GM23338 (cell line): Measurements from ENCODE around the gene GALNT3. TPM values are rescaled to one million over a fixed set of nuclear protein-coding genes. Genes with fewer than 3 reads are reported as not detected.

ENCODE experiments used
- ATAC-seq: fragments of 200-7000 bp; cut with Tn5 transposase; 3 replicates; pipeline ENCODE4 v1.9.1; 2020
- DNase-seq: peaks from one replicate; pipeline ENCODE4 v3.0.0-alpha.2; 2015; ENCODE audit warnings: low spot score
- H2AFZ ChIP-seq: fragments of 200-600 bp; sonication (generic); 2 replicates; pipeline ENCODE4 v1.8.0; 2016; ENCODE audit warnings: antibody characterized with exemption, mild to moderate bottlenecking, moderate library complexity
- H3F3A ChIP-seq: fragments of 200-600 bp; sonication (generic); replicated peaks from 2 replicates; pipeline ENCODE4 v1.8.0; 2017; ENCODE audit warnings: antibody characterized with exemption, mixed run types, low read depth
- H3K27ac ChIP-seq: fragments of 200-600 bp; sonication (generic); 2 replicates; pipeline ENCODE4 v1.6.1; 2016; ENCODE audit warnings: low read depth
- H3K27me3 ChIP-seq: fragments of 200-600 bp; sonication (generic); 2 replicates; pipeline ENCODE4 v1.8.0; 2016; ENCODE audit warnings: mild to moderate bottlenecking, mixed run types, moderate library complexity; ENCODE audit not compliant: insufficient read depth
- H3K36me3 ChIP-seq: fragments of 200-600 bp; sonication (generic); 2 replicates; pipeline ENCODE4 v1.8.0; 2016; ENCODE audit warnings: mild to moderate bottlenecking; ENCODE audit not compliant: insufficient read depth
- H3K4me1 ChIP-seq: fragments of 200-600 bp; sonication (generic); 2 replicates; pipeline ENCODE4 v1.8.0; 2016; ENCODE audit warnings: mild to moderate bottlenecking, moderate library complexity; ENCODE audit not compliant: insufficient read depth
- H3K4me2 ChIP-seq: fragments of 200-600 bp; sonication (generic); 2 replicates; pipeline ENCODE4 v1.7.1; 2017; ENCODE audit warnings: mixed run types
- H3K4me3 ChIP-seq: fragments of 200-600 bp; sonication (generic); 2 replicates; pipeline ENCODE4 v1.6.1; 2016; ENCODE audit warnings: mixed run types
- H3K79me2 ChIP-seq: fragments of 200-600 bp; sonication (generic); replicated peaks from 2 replicates; pipeline ENCODE4 v1.8.0; 2017; ENCODE audit warnings: mild to moderate bottlenecking; ENCODE audit not compliant: insufficient read depth
- H3K9me2 ChIP-seq: fragments of 200-600 bp; sonication (generic); 2 replicates; pipeline ENCODE4 v1.8.0; 2017; ENCODE audit not compliant: insufficient read depth
- H4K20me1 ChIP-seq: fragments of 200-600 bp; sonication (generic); replicated peaks from 2 replicates; pipeline ENCODE4 v1.8.0; 2017; ENCODE audit warnings: mild to moderate bottlenecking; ENCODE audit not compliant: insufficient read depth
- H3K27ac Mint-ChIP-seq: 2 replicates; pipeline ENCODE4 v1.8.0; 2020; ENCODE audit warnings: inconsistent platforms, mild to moderate bottlenecking, moderate library complexity, mixed read lengths
- H3K27me3 Mint-ChIP-seq: 3 replicates; pipeline ENCODE4 v1.8.0; 2022; ENCODE audit warnings: low read depth, mild to moderate bottlenecking, moderate library complexity, mixed read lengths, inconsistent platforms; ENCODE audit not compliant: insufficient read depth, poor library complexity
- H3K36me3 Mint-ChIP-seq: 3 replicates; pipeline ENCODE4 v1.8.0; 2021; ENCODE audit warnings: low read depth, mild to moderate bottlenecking, inconsistent platforms, moderate library complexity, mixed read lengths
- H3K4me1 Mint-ChIP-seq: 3 replicates; pipeline ENCODE4 v1.8.0; 2020; ENCODE audit warnings: mild to moderate bottlenecking, inconsistent platforms, mixed read lengths
- H3K4me3 Mint-ChIP-seq: 3 replicates; pipeline ENCODE4 v1.8.0; 2021; ENCODE audit warnings: moderate library complexity, mild to moderate bottlenecking, inconsistent platforms, mixed read lengths
- H3K9me3 Mint-ChIP-seq: 3 replicates; pipeline ENCODE4 v1.8.0; 2020; ENCODE audit warnings: moderate library complexity, mild to moderate bottlenecking, inconsistent platforms, mixed read lengths
- CREB1 ChIP-seq: fragments of 250-450 bp; sonication (Bioruptor Pico); IDR thresholded peaks from 2 replicates; pipeline ENCODE4 v1.5.0; 2020; ENCODE audit warnings: low read depth, mild to moderate bottlenecking, moderate library complexity
- CTCF ChIP-seq, 2 experiments: fragments of 200-600 bp in 1 of 2; sonication (generic) in 1 of 2; conservative IDR thresholded peaks; 2 replicates each; pipeline versions ENCODE4 v1.5.1 to v1.6.1; 2016 to 2017; ENCODE audit warnings: antibody characterized with exemption in 2 of 2, low read depth in 2 of 2, mild to moderate bottlenecking in 2 of 2, moderate library complexity in 1 of 2
- ETS1 ChIP-seq: IDR thresholded peaks from 2 replicates; pipeline ENCODE4 v1.6.1; 2016; ENCODE audit warnings: antibody characterized with exemption
- EZH2 ChIP-seq: fragments of 200-600 bp; sonication (generic); IDR thresholded peaks from one replicate; pipeline ENCODE4 v1.8.0; 2017; ENCODE audit warnings: antibody characterized with exemption, mild to moderate bottlenecking, low read depth; ENCODE audit not compliant: unreplicated experiment
- EZH2phosphoT487 ChIP-seq: fragments of 200-600 bp; sonication (generic); IDR thresholded peaks from one replicate; pipeline ENCODE4 v1.8.1; 2018; ENCODE audit warnings: antibody characterized with exemption; ENCODE audit not compliant: unreplicated experiment
- JUNB ChIP-seq: IDR thresholded peaks from one replicate; pipeline ENCODE4 v1.6.1; 2016; ENCODE audit warnings: antibody characterized with exemption; ENCODE audit not compliant: unreplicated experiment
- NANOG ChIP-seq: IDR thresholded peaks from 2 replicates; pipeline ENCODE4 v1.6.1; 2016; ENCODE audit warnings: antibody characterized with exemption, borderline replicate concordance
- POLR2AphosphoS5 ChIP-seq: IDR thresholded peaks from 2 replicates; pipeline ENCODE4 v1.6.1; 2016; ENCODE audit warnings: antibody characterized with exemption, low read depth
- REST ChIP-seq: IDR thresholded peaks from one replicate; pipeline ENCODE4 v1.6.1; 2018; ENCODE audit warnings: antibody characterized with exemption; ENCODE audit not compliant: unreplicated experiment
- STAT1 ChIP-seq: IDR thresholded peaks from one replicate; pipeline ENCODE4 v1.6.1; 2016; ENCODE audit warnings: antibody characterized with exemption; ENCODE audit not compliant: unreplicated experiment
- ZNF114 ChIP-seq: fragments of 250-450 bp; sonication (Bioruptor Pico); IDR thresholded peaks from 2 replicates; pipeline ENCODE4 v1.5.0; 2020; ENCODE audit warnings: mild to moderate bottlenecking, moderate library complexity
- ZNF331 ChIP-seq: fragments of 250-450 bp; sonication (Bioruptor Pico); IDR thresholded peaks from 2 replicates; pipeline ENCODE4 v1.5.0; 2020; ENCODE audit warnings: low read depth, mild to moderate bottlenecking, moderate library complexity
- ZNF462 ChIP-seq: fragments of 250-450 bp; sonication (Bioruptor Pico); IDR thresholded peaks from 2 replicates; pipeline ENCODE4 v1.5.0; 2020; ENCODE audit warnings: mild to moderate bottlenecking, moderate library complexity
- polyA plus RNA-seq: library from polyadenylated mRNA; unstranded; fragments of >200 nt; fragmentation: Nextera tagmentation; extraction: Ambion mirVana; gene quantifications from 2 replicates; pipeline ENCODE4 v1.2.1, GENCODE V29; 2016
- total RNA-seq: library from RNA; depleted of rRNA; stranded (reverse); fragments of >200 nt; shearing (Covaris generic); gene quantifications from 2 replicates; pipeline ENCODE4 v1.2.3, GENCODE V29; 2014

Gene GALNT3
- total and polyA plus RNA-seq, 2 experiments from 2014 or later = 16.8 to 17.1 TPM

- no peak for DNase-seq
- H3K79me2 ChIP-seq = no peaks in the 10 kb centered on the region
- H3K9me2 ChIP-seq = peaks cover 13% of the 10 kb centered on the region
- no peak overlapping the region for H3K4me3 ChIP-seq
- H3K36me3 ChIP-seq = no peaks in the 10 kb centered on the region
- no peaks in the 10 kb centered on the region for H3K4me1 ChIP-seq
- no peak for TF ChIP-seq ZNF114 (CRISPR knock-in tag)
- TF ChIP-seq POLR2AphosphoS5 = no peak
- TF ChIP-seq EZH2 = no peak
- TF ChIP-seq ZNF331 (CRISPR knock-in tag) = no peak
- TF ChIP-seq NANOG = no peak
- TF ChIP-seq STAT1 = no peak
- TF ChIP-seq CREB1 (CRISPR knock-in tag) = no peak
- TF ChIP-seq REST = no peak
- TF ChIP-seq JUNB = no peak
- no peak for TF ChIP-seq CTCF (conservative IDR thresholded peaks at IDR 0.05; ENCODE audit: low read depth in 2 of 2)
- TF ChIP-seq ZNF462 (CRISPR knock-in tag) = no peak
- no peak for TF ChIP-seq EZH2phosphoT487
- no peak for TF ChIP-seq ETS1
- no peaks in the 10 kb centered on the region for H3K9me3 Mint-ChIP-seq
- peak overlapping the region; percentile 11; the same call in 1 of the 2 replicates for H2AFZ ChIP-seq
- no peak overlapping the region for H3K4me3 Mint-ChIP-seq
- H3K27ac ChIP-seq = no peak overlapping the region
- no peaks in the 10 kb centered on the region for H3K36me3 Mint-ChIP-seq
- H3K27me3 ChIP-seq = no peaks in the 10 kb centered on the region
- no peaks in the 10 kb centered on the region for H3K27me3 Mint-ChIP-seq
- H3K4me1 Mint-ChIP-seq = no peaks in the 10 kb centered on the region
- no peaks in the 10 kb centered on the region for H3F3A ChIP-seq
- ATAC-seq = no peak
- H3K4me2 ChIP-seq = no peak overlapping the region
- H3K27ac Mint-ChIP-seq = no peak overlapping the region
- H4K20me1 ChIP-seq = no peaks in the 10 kb centered on the region
These were observed 39.1 kb upstream of the GALNT3 start for GRCh38 chr2:165833156-165833555.
